HG03460 (cell line): ENCODE results near the gene ZNF106.

Experiments used
- ATAC-seq: cut with Tn5 transposase; IDR thresholded peaks from one replicate; pipeline ENCODE4 v1.9.1; 2021; ENCODE audit not compliant: unreplicated experiment

ZNF106 gene

DNA sequence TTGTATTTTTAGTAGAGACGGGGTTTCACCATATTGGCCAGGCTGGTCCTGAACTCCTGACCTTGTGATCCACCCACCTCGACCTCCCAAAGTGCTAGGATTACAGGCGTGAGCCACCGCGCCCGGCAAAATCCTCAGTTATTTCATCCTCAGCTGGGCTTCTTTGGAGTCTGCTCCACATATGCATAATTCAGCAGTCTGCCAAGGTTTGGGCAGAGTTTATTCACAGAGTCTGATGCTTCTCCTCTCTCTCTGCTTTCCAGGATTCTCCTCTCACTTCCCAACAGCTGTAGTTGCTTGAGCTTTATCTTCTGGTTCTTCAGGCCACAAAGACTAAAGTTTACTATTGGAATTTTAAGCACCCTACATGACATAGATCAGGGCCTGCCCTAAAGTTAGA is 8.2 kb downstream of the ZNF106 start:
- no peak for ATAC-seq

DNA sequence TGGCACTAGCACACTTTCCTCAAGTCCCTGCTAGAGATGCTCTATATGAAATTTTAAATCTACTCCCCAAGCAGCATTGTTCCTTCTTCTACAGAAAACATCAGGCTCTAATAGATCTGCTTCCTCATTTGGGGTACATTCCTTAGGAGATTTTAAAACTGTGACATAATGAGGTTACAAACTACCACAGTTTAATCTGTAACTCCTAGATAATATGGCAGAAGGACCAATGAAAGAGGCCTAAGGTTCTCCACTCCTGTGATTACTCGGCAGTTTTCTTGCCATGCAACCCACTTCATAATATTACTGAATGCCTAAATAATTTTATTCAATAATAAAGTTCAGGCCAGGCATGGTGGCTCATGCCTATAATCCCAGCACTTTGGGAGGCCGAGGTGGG is 16.1 kb downstream of the ZNF106 start:
- ATAC-seq = no peak

DNA sequence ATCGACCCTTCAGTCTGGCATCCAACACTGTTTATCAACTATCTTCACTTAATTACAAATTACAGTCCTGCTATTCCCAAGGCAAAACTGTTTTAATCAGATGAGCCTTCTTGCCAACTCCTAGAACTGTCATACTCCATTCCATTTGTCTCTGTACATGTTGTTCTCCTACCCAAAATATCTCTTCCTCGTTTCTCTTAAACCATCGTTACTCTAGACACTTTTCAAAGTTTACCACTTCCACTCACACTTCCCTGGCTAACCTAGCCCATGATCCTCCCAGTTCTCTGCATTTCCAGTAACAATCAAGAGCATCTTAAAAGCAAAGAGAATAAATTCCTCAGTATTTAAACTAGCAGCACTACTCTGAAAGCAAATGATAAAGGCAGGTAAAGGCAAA is 19.9 kb downstream of the ZNF106 start:
- ATAC-seq = no peak

DNA sequence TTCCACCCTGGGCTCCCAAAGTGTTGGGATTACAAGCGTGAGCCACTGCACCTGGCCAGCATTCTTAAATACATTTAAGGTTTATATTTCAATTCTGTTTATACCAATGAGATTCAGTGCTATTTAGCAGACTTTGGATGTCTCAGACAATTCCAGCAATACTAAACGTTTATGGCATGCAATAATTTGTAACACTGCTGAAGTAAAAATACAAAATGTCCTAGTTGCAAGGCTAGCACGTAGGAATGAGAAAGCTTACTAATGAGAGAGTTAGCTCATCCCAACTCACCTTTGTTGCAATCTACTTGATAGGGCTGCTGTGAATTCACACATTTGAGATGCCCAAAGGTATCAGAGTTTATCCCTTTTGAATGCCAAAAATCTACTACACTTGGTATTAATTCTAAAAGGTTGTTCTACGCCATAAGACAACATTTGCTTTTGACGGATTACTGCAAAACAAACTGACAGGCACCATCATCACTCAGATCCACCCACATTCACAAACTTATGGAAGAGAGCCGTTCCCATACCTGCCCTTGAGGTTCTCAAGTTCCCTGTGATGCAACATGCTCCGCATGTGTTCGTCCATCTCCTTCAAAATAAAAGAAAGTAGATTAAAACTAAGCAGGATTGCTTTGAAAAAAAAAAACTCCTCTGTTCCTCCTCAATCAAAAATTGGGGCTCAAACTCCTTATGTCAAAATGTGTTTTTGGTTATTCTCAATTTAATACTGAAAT is 25.3 kb downstream of the ZNF106 start:
- ATAC-seq = no peak

DNA sequence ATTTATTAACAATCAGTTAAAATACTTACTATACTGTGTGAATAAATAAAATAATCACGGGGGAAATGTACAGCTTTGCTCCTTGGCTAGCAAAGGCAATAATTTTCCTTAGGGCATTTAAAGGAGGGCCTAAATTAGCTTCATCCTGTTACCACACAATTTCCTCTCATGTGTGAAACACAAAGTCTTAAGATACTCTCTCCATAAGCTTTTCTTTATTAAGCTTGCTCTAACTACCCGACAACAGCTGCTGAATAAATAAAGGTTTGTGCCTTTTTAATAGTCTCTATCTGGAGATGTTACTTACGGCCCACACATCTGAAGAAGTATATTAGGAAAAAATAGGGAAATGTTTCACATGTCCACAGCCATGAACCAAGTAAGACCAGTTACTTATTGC is 29.7 kb downstream of the ZNF106 start:
- ATAC-seq = no peak

DNA sequence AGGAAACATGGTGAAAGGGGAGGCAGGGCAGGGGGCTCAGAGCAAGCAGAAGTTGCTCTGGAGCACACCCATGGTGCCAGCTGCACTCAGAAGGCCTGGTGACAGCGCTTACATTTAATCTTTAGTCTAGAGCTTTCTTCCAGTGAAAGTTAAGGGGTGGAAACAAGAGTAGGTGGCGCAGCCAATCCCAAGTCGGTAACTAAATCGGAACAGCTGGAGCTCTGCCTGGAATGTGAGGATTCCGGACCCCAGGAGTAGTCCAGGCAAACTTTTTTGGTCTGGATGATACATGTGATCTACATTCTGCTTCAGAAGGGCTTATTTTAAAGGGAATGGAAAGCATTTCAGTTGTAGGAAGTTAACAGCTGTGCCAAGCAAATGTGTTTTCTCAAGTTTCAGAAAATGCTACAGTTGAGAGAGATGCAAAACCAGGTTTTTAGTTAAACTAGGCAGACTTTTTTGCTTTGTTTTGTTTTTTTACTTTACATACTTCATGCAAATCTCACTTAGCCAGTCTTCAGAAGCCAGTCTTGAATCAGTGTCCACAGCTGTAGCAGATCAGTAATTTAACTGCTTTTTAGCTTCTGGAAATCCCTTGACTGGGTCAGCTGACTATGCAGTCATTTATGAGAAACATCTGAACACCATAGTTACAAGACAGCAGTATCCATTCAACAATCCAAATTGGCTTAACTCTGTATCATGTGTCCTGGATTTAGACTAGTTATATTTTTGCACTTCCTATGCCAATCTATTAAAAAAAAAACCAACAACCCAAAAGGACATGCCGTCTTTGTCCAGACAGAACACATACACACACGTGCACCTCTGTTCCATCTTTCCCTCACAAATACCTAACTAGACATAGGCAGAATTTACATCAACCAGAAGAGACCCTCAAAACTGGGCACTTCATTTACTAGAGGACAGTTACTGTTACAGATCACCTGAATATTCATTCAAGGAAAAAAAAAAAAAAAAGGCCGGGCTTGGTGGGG is 33.2 kb downstream of the ZNF106 start:
- ATAC-seq = peak; percentile 78

DNA sequence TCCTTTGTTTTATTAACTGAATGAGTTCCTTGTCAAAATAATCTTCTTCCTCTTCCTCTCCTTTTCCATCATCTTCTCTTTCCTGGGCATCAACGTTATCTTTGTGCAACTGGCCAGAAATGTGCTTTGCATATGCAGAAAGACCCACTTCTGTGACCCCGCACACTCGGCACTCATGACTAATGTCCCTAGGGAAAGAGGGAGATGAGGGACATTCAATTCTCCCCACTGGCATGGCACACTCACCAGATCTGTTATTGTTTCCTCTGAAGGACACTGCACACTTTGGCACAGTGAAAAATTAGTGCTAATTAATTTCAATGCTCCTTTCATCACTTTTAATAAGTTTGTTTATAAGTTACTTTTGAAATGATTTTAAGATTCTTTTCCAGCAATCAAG is 34.0 kb downstream of the ZNF106 start:
- no peak for ATAC-seq

DNA sequence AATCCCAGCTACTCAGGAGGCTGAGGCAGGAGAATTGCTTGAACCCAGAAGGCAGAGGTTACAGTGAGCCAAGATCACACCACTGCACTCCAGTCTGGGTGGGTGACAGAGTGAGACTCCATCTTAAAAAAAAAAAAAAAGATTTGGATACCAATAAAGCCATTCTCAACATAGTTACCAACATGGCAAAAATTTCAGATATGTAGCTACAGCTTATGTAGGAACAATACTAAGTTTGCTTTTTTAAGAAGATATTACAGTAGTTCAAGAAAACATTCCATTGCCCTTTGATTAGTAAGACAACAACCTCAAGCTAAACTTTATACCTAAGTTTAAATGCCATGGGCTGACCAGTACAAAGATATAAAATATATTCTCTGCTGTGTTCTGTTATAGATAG is 34.4 kb downstream of the ZNF106 start:
- ATAC-seq = no peak

DNA sequence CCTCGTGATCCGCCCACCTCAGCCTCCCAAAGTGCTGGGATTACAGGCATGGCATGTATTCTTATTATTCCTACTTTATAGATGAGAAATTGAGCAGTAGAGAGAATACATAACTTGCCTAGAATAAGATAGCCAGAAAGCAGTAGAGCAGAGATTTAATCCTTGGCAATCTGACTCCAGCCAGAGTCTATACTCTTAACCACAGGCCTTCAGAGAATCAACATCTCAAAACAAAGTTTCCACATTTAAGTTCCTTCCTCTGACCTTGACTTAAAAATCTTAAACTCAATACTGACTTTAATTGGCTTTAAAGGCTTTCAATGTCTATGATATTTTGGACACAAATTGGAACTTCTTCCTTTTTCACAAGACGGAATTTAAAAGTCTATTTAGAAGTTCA is 37.1 kb downstream of the ZNF106 start:
- ATAC-seq = no peak

DNA sequence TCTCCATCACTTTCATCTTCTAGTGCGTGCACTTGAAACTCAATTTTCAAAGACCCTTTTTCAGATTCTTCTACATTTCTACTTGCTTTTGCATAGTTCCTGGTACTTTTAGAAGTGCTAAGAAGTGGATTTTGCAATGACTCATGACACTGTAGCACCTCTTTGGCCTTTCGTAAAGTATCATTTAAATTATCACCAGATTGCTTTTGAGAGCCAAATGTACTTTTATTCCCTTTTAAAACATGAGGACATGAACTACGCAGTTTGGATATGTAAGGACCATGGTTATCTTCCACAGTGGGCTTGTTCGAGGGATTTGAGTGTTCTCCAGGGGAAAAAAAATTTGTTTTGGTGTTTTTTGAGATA is 40.5 kb downstream of the ZNF106 start:
- ATAC-seq = no peak

DNA sequence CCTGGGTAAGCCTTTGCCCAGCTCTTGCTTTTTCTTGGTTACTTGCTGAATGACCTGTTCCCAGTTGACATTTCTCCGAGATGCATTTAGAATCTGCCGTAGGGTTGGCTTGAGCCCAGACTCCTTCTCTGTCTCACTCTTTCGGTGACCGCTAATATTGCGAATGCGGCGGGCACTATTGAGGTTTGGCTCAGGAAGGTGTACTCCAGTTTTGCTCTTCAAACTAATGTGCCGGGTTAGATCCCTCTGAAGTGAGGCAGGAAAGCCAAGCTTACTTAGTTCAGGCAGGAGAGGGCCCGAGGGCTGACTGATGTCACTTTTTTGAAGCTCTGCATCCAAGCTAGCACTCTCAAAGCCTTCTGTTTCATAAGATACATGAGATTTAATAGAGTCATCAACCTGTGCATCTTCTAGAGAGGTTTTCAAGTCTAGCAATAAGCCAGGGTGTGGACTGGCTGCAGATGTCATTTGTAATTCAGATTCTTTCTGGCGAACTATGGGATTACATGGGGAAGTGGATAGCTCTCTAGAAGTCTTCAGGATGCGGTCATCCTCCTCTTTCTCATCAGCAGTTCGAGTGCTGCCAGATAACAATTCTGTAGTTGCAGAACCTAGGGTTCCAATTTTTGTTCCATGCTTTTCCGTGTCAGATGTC is 41.0 kb downstream of the ZNF106 start:
- ATAC-seq = no peak

DNA sequence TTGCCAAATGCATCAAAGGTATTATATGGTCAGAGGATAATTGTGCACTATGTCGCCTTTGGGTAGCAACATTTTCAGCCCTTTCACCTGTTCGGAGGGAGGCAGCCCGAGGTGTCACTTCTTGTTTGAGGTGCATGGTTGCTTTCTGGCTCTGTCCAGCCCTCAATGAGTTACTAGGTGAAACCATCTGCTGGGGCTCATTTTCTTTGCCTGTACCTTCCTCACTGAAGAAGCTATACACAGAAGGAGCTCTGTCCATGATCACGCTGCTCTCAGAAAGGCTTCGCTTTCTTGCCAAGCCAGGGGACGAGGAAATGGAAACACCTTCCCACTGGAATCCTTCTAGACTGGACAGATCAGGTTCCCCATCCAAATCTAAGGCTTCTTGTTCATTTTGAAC is 42.7 kb downstream of the ZNF106 start:
- ATAC-seq = no peak

DNA sequence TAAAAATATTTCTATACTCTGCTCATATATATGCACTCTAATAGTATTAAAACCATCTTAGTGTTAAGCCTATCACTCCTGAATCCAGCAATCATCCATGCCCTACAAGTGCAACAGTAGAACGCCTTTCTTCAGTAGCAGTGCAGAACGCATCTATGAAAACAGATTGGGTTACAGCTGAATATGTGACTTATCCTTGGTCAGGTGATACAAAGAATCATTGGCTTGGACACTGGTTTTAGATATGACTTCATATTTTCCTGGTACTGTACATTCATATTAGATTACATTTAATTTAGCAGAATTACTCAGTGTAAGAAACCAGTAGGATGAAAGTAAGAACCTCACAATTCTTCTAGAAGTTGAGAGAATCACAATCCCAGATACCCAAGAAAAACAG is 43.3 kb downstream of the ZNF106 start:
- ATAC-seq = no peak

DNA sequence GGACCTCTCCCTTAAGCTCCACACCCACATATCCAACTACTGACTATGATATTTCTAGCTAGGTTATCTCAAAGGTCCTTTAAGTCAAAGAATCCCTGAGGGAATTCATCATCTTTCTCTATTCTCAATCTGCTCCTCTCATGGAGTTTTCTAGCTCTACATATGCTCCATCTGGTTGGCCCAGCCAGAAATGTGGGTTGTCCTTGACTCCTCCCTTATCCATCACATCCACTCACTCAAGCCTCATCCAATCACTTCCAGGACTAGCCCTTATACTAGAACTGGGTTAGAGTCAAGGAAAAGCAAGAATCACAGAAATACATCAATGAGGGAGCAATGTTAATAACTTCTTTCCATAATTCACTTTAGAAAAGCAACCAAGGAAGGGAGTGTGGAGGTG is 45.4 kb downstream of the ZNF106 start:
- no peak for ATAC-seq

DNA sequence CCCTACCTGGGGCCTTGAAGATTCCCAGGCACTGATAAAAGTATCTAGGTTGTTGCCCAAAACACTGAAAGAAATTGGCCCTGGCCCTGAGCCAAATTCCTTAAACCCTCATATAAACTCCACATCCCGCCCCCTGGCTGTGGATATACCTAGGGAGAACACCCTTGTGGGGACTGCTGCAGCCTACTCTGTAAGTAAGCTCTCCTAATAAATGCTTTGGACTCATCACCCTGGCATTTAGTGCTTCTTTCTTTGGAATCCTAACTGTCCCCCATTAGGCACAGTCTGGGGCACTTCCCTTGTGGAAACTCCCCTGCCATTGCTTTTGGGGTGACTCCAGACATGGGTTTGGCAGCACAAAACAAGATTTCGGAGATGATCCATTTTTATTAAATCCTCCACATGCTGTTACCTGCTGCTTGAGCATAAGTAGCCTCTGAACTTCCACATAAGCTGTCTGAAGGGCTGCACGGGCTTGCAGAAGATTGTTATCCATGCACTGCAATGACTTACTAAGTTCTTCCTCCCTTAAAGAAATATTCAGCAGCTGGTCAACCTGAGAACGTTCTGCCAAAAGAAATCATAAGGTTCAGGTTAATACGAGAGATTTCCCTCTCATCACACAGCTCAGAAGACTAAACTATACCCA is 46.4 kb downstream of the ZNF106 start:
- ATAC-seq = no peak

DNA sequence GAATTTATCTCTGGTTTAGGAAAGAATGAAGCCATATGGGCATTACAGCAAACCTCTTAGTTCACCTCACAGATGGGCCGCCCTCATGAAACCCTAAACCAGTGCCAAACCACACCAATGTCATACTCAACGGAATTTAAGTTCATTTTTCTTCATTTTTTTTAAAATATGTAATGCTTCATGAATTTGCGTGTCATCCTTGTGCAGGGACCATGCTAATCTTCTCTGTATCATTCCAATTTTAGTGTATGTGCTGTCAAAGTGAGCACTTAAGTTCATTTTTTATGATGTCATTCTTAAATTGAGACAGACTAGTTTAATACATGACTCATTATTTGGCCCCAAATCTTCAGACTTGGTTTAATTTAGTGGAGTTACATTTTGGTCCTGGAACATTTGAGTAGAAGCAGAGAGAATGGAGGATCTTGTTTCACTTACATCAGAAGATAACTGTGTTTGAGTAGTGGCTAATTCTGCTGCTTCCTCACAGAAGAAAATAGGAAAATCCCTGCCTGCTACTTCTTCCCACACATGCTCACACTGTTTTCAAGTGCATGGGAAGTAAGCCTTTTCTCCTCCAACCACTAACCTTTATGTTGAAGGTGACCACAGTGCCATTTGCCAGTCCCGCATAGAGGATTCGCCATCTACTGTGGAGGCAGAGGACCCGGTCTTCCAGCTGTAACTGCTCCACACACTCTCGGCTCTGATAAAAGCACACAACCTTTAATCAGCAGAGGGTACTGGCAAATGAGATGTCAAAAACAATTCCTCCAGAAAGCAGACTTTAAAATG is 63.3 kb downstream of the ZNF106 start:
- ATAC-seq = no peak

DNA sequence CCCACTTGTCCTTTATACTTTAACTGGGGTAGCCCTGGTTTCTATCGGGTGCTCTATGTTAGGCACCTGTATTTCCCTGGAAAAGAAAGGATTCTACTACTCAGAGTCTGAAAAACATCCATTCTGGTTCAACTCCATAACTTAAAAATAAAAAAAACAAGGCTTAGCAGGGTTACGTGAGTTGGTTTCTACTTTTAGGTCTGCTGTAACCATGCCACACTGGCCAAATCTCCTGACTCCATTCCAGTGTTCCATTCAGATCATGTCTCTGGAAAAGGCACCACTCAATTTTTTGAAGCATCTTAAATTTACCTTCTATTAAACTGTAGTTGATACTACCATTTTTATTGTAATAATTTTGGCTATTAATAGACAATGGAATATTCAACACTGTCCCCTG is 69.6 kb downstream of the ZNF106 start:
- no peak for ATAC-seq

DNA sequence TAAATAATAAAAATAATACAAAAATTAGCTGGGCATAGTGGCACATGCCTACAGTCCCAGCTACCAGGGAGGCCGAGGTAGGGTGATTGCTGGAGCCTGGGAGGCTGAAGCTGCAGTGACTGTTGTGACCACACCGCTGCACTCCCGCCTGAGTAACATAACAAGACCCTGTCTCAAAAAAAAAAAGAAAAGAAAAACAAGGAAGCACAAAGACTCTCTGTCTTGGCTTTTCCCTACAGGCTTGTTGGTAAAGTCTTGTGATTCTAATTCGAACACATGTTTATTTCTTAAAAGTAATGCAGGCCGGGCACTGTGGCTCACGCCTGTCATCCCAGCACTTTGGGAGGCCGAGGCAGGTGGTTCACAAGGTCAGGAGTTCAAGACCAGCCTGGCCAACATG is 71.6 kb downstream of the ZNF106 start:
- no peak for ATAC-seq

DNA sequence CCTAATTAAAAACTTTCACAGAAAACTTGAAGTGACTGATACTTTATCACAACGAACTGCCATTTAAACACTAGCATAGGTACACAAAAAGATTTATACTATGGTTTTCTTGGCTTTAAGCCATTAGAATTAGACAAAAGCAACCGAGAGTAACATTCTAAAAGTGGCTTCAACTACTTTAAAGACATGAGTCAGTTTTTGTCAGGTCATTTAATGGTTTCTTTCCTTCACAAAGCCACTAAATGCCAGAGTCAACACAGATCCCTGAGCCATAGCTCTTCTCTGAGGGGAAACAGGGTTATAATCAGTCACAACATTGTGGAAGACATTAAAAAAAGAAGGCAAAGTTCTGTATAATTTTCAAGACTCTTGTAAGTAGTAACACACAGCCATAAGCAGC is 77.0 kb downstream of the ZNF106 start:
- no peak for ATAC-seq

DNA sequence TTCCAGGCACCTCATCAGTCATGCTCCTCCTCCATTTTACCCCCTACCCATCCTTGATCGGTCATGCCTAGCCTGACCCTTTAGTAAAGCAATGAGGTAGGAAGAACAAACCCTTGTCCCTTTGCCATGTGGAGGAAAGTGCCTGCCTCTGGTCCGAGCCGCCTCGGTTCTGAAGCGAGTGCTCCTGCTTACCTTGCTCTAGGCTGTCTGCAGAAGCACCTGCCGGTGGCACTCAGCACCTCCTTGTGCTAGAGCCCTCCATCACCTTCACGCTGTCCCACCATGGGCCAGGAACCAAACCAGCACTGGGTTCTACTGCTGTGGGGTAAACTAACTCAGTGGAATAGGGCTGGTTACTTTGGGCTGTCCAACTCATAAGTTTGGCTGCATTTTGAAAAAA is 79.1 kb downstream of the ZNF106 start:
- no peak for ATAC-seq

DNA sequence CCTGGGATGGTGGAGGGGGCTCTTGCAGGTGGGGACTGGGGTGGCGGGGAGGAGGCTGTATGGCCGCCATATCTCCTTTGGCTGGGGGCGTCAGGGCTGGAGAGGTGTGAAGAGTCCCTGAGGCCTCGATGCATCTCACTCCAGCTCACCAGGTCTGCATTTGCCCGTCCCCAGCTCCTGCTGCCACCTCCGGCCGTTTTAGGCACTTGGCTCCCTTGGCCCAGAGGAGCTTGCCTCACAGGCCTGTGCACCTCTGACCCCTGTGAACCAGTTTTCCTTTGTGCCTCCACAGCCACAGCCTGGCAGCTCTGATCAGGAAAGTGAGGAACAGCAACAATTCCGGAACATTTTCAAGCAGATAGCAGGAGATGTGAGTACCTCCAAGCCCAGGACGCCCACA is 81.9 kb downstream of the ZNF106 start:
- no peak for ATAC-seq
